Panc1 (cell line): ENCODE measurements around the gene OR6V1.

Experiments
- CTCF ChIP-seq: fragments of 450-650 bp; IDR thresholded peaks from 2 replicates; pipeline ENCODE4 v1.5.1; 2017; ENCODE audit warnings: mild to moderate bottlenecking
- POLR2AphosphoS5 ChIP-seq: IDR thresholded peaks from 2 replicates; pipeline ENCODE4 v1.6.1; 2012; ENCODE audit warnings: mild to moderate bottlenecking, low read depth, low read length, moderate library complexity
- SIN3A ChIP-seq: IDR thresholded peaks from 2 replicates; pipeline ENCODE4 v1.6.1; 2012; ENCODE audit warnings: low read depth, mild to moderate bottlenecking, low read length, moderate library complexity, borderline replicate concordance; ENCODE audit not compliant: insufficient read depth
- TCF7L2 ChIP-seq: IDR thresholded peaks from 2 replicates; pipeline ENCODE4 v1.6.1; 2011; ENCODE audit warnings: mild to moderate bottlenecking, low read depth, low read length, inconsistent platforms

- TF ChIP-seq CTCF (peak; percentile 94), SIN3A (no peak), POLR2AphosphoS5 (no peak), TCF7L2 (no peak)
These were observed 43.9 kb upstream of the OR6V1 start for GRCh38 chr7:143008007-143008901.
